ENCODE measurements around the gene VPS50.
A peak's percentile ranks its signal among the peaks of the same experiment; 100 is the strongest.

The VPS50 gene

DNA sequence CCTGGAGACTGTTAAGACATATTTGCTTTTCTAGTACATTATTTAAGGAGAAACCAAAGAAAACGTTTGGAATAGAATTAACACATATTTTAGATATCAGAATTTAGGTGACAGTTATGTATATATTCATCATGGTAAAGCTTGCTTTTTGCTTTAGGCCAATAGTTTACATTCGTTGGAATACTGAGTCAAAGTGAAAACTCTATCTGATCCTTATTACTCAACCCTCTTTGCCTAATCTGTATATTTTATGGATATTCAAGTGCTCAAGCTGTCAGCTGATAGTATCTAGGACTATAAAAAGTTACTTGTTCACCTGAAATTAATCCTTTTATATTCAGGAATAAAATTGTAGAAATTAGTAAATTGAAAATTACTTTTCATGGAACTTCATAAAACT lies 61.1 kb downstream of the VPS50 start:
- in situ Hi-C loops (cut with HindIII; ENCODE audit: low sequenced_read_pairs): no loop called here
- no peak for TF ChIP-seq CTCF (IDR thresholded peaks at IDR 0.05; ENCODE audit: low read depth, low read length)
- no peak overlapping the region for H3K4me3 ChIP-seq (ENCODE audit: low read depth, low read length)
- DNase-seq (ENCODE audit: low read depth, low spot score): no peak

DNA sequence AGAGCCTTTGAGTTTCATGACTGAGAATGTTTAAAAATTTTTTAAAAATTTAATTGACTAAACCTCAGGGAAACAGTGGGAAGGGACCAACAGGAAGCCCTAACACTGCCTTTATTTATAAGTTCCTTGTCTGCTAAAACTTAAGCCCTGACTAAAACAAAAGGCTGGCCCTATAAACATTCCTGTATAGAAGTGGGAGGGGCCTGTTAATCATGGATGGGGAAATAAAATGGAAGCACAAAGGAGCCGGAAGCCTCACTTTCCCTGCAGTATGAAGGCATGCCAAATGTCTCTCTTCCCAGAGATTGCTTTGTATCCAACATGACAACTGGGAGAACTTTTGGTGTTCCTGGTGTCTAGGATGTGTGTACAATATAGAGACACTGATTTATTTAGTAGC lies 66.0 kb downstream of the VPS50 start:
- H3K4me3 ChIP-seq (ENCODE audit: low read depth, low read length): no peak overlapping the region
- no peak for DNase-seq (ENCODE audit: low read depth, low spot score)
- TF ChIP-seq CTCF (IDR thresholded peaks at IDR 0.05; ENCODE audit: low read depth, low read length): no peak
- in situ Hi-C loops (cut with HindIII; ENCODE audit: low sequenced_read_pairs): no loop called here

DNA sequence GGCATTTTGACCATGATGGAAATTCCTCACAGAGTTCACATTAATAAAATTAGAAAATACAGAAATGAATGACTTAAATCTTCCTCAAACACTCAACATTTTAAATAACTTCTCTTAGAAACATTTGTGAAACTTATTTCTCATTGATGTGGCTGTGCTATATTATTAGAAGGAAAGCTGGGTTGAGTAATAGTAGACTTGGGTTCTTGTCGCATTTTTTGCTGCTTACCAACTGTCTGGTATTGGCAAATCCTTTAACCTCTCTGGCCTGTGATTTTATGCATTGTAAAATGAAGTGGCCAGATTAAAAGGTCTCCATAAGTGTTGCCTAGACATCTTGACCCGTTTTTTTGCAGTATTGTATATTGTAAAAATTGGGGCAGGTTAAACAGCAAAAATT lies 66.5 kb downstream of the VPS50 start:
- DNase-seq (ENCODE audit: low read depth, low spot score): peak; percentile 41
- in situ Hi-C loops (cut with HindIII; ENCODE audit: low sequenced_read_pairs): no loop called here
- H3K4me3 ChIP-seq (ENCODE audit: low read depth, low read length): no peak overlapping the region
- no peak for TF ChIP-seq CTCF (IDR thresholded peaks at IDR 0.05; ENCODE audit: low read depth, low read length)

DNA sequence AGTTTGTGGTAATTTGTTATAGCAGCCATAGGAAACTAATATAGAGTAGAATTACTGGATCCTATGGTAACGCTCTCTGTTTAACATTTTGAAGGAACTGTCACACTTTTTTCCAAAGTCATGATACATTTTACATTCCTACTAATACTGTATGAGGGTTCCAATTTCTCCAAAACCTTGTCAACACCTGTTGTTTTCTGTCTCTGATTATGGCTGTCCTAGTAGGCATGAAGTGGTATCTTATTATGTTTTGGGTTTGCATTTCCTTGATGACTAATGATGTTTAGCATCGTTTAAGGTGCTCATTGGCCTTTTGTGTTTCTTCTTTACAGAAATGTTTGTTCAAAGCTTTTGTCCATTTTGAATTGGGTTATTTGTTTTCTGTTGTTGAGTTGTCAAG lies 69.6 kb downstream of the VPS50 start:
- no peak for DNase-seq (ENCODE audit: low read depth, low spot score)
- no peak for TF ChIP-seq CTCF (IDR thresholded peaks at IDR 0.05; ENCODE audit: low read depth, low read length)
- no peak overlapping the region for H3K4me3 ChIP-seq (ENCODE audit: low read depth, low read length)
- in situ Hi-C loops (cut with HindIII; ENCODE audit: low sequenced_read_pairs): no loop called here

DNA sequence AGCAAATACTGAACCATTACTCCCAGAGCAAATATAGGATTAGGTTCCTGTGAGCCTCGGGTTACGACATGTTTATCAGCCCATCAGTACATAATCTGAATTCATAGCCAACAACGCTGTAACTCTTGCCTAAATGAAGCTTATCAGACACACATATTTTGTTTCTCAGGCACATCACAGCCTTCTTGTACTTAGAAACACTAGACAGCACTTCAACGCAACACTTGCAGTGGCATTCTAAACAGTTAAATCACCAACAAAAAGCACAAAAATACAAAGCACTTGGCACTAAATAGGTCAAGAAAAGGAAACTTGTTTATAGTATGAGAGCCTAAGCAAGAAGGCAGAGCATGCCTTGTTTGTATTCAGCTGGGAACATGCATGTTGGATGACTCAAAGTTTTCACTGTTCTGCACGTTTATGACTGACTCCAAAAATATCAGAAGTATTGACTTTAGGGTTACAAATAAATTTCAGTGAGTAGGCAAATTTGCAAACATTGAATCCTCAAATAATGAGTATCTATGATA lies 75.0 kb downstream of the VPS50 start:
- in situ Hi-C loops (cut with HindIII; ENCODE audit: low sequenced_read_pairs): no loop called here
- TF ChIP-seq CTCF (IDR thresholded peaks at IDR 0.05; ENCODE audit: low read depth, low read length): no peak
- peak; percentile 56 for DNase-seq (ENCODE audit: low read depth, low spot score)
- H3K4me3 ChIP-seq (ENCODE audit: low read depth, low read length): no peak overlapping the region

DNA sequence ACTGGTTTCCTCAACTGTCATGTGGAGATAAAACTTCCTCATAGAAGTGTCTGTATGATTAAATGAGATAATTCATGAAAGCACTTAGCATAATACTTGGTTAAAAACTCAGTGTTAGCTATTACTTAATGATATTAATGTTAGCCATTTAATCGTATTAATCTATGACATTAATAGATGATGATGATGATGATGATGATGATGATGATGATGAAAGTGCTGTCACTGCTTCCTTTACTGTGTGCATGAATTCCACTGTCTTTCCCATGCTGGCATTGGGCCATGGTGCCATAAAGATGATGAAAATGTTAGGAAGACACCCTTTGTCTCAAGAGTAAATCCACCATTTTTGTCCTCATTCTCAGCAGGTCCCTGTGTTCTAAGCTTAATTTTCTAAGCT lies 75.8 kb downstream of the VPS50 start:
- in situ Hi-C loops (cut with HindIII; ENCODE audit: low sequenced_read_pairs): no loop called here
- no peak overlapping the region for H3K4me3 ChIP-seq (ENCODE audit: low read depth, low read length)
- no peak for DNase-seq (ENCODE audit: low read depth, low spot score)
- no peak for TF ChIP-seq CTCF (IDR thresholded peaks at IDR 0.05; ENCODE audit: low read depth, low read length)

GRCh38 chr7:93310346-93310745 lies 78.2 kb downstream of the VPS50 start:
- no peak for TF ChIP-seq CTCF (IDR thresholded peaks at IDR 0.05; ENCODE audit: low read depth, low read length)
- no peak for DNase-seq (ENCODE audit: low read depth, low spot score)
- no peak overlapping the region for H3K4me3 ChIP-seq (ENCODE audit: low read depth, low read length)
- in situ Hi-C loops (cut with HindIII; ENCODE audit: low sequenced_read_pairs): no loop called here
